ENCODE data around the gene SDCCAG8.

Gene SDCCAG8

GRCh38 chr1:243539636-243540035 is 283.8 kb downstream of the SDCCAG8 start:
- Histone ChIP-seq H2AFZ (ENCODE audit: low read depth) (no peak overlapping the region), H3K79me2 (ENCODE audit: insufficient read depth, low read depth) (no peaks in the 10 kb centered on the region), H3K27ac (no peak overlapping the region), H4K20me1 (ENCODE audit: insufficient read depth) (no peaks in the 10 kb centered on the region), H3K4me2 (no peak overlapping the region), H3K4me3 (IDR thresholded peaks at IDR 0.05; ENCODE audit: insufficient read depth, low read depth, low read length) (no peak overlapping the region), H3K27me3 (ENCODE audit: insufficient read depth, low read depth) (no peaks in the 10 kb centered on the region), H3K9ac (no peak overlapping the region), H3K36me3 (ENCODE audit: insufficient read depth) (no peaks in the 10 kb centered on the region), H3K4me1 (ENCODE audit: low read depth, poor library complexity, severe bottlenecking) (no peaks in the 10 kb centered on the region)
- no peak for TF ChIP-seq CTCF (conservative IDR thresholded peaks at IDR 0.05; ENCODE audit: low read depth, low read length)

DNA sequence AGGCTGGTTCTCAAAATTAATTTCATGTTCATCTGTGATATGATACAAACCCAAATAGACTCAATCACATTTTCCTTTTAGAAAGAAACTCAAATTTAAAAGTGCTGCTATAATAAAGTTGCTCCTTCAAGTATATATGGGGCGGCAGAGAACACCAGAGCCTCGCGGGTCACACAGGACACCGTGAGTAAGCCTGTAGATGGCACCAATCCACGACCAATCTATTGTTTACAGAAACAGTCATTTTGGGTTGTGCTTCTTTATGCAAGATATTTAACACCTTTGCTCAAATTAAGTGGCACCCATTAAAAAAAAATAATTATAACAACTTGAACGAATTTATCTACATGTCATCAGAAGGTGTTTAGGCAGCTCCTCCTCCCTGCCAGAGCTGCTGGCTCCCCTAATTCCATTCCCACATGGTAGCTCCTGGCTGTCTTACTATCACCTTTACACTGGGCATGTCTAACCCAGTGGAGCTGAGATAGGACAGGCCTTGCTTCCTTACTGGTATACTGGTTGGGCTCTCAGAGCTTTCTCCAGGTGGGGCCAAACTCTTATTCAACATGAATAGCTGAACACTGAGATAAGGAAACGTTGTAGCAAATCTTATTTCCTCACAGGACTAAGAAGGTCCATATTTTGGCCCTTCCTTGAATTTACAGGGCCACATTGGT is 287.0 kb downstream of the SDCCAG8 start:
- H3K36me3 ChIP-seq (ENCODE audit: insufficient read depth), result no peaks in the 10 kb centered on the region
- no peaks in the 10 kb centered on the region for H3K27me3 ChIP-seq (ENCODE audit: insufficient read depth, low read depth)
- H3K9ac ChIP-seq, result no peak overlapping the region
- no peak overlapping the region for H2AFZ ChIP-seq (ENCODE audit: low read depth)
- H3K79me2 ChIP-seq (ENCODE audit: insufficient read depth, low read depth), result no peaks in the 10 kb centered on the region
- no peak for TF ChIP-seq CTCF (conservative IDR thresholded peaks at IDR 0.05; ENCODE audit: low read depth, low read length)
- no peak overlapping the region for H3K4me3 ChIP-seq (IDR thresholded peaks at IDR 0.05; ENCODE audit: insufficient read depth, low read depth, low read length)
- H3K4me2 ChIP-seq, result no peak overlapping the region
- 0 out of 2 replicates have a peak, but pooled peaks cover 4% of the 10 kb centered on the region for H4K20me1 ChIP-seq (ENCODE audit: insufficient read depth)
- no peaks in the 10 kb centered on the region for H3K4me1 ChIP-seq (ENCODE audit: low read depth, poor library complexity, severe bottlenecking)
- no peak overlapping the region for H3K27ac ChIP-seq

GRCh38 chr1:243543501-243543900 is 287.7 kb downstream of the SDCCAG8 start:
- no peaks in the 10 kb centered on the region for H3K36me3 ChIP-seq (ENCODE audit: insufficient read depth)
- H3K4me2 ChIP-seq, result no peak overlapping the region
- H3K4me3 ChIP-seq (IDR thresholded peaks at IDR 0.05; ENCODE audit: insufficient read depth, low read depth, low read length), result no peak overlapping the region
- H3K9ac ChIP-seq, result no peak overlapping the region
- no peaks in the 10 kb centered on the region for H3K4me1 ChIP-seq (ENCODE audit: low read depth, poor library complexity, severe bottlenecking)
- H4K20me1 ChIP-seq (ENCODE audit: insufficient read depth), result 0 out of 2 replicates have a peak, but pooled peaks cover 4% of the 10 kb centered on the region
- no peak overlapping the region for H2AFZ ChIP-seq (ENCODE audit: low read depth)
- H3K27ac ChIP-seq, result no peak overlapping the region
- H3K79me2 ChIP-seq (ENCODE audit: insufficient read depth, low read depth), result no peaks in the 10 kb centered on the region
- no peaks in the 10 kb centered on the region for H3K27me3 ChIP-seq (ENCODE audit: insufficient read depth, low read depth)
- TF ChIP-seq CTCF (conservative IDR thresholded peaks at IDR 0.05; ENCODE audit: low read depth, low read length), result no peak

- H3K36me3 ChIP-seq (ENCODE audit: insufficient read depth), result no peaks in the 10 kb centered on the region
- no peak overlapping the region for H3K4me3 ChIP-seq (IDR thresholded peaks at IDR 0.05; ENCODE audit: insufficient read depth, low read depth, low read length)
- no peaks in the 10 kb centered on the region for H3K4me1 ChIP-seq (ENCODE audit: low read depth, poor library complexity, severe bottlenecking)
- no peaks in the 10 kb centered on the region for H3K79me2 ChIP-seq (ENCODE audit: insufficient read depth, low read depth)
- H3K27ac ChIP-seq, result no peak overlapping the region
- H4K20me1 ChIP-seq (ENCODE audit: insufficient read depth), result 0 out of 2 replicates have a peak, but pooled peaks cover 4% of the 10 kb centered on the region
- no peaks in the 10 kb centered on the region for H3K27me3 ChIP-seq (ENCODE audit: insufficient read depth, low read depth)
- no peak for TF ChIP-seq CTCF (conservative IDR thresholded peaks at IDR 0.05; ENCODE audit: low read depth, low read length)
- no peak overlapping the region for H3K4me2 ChIP-seq
- H2AFZ ChIP-seq (ENCODE audit: low read depth), result no peak overlapping the region
- no peak overlapping the region for H3K9ac ChIP-seq
These were observed 290.6 kb downstream of the SDCCAG8 start for GRCh38 chr1:243546457-243546856.

Data from KMS-11 (cell line).